GM19099 (cell line): Measurements from ENCODE around the gene LEO1.

Experiments
- POLR2A ChIP-seq: IDR thresholded peaks from 3 replicates; pipeline ENCODE4 v1.6.1; 2011; ENCODE audit warnings: low read depth; ENCODE audit not compliant: insufficient read length; ENCODE audit errors: extremely low read depth

LEO1 gene

GRCh38 chr15:51904421-51904820, 67.2 kb downstream of the LEO1 start:
- no peak for TF ChIP-seq POLR2A

GRCh38 chr15:51889486-51889885, 82.1 kb downstream of the LEO1 start:
- TF ChIP-seq POLR2A: no peak

- TF ChIP-seq POLR2A: no peak
Observed at GRCh38 chr15:51888593-51889195, 82.9 kb downstream of the LEO1 start.
